Right ventricle myocardium inferior (tissue), 1 donor: ENCODE measurements around the gene CADM1. TPM values are rescaled to one million over a fixed set of nuclear protein-coding genes. Genes with fewer than 3 reads are reported as not detected.

Experiments used
- ATAC-seq: fragments of 200-7000 bp; cut with Tn5 transposase; one replicate; pipeline ENCODE4 v1.9.1; 2020; ENCODE audit warnings: mild to moderate bottlenecking, moderate library complexity
- DNase-seq: peaks from one replicate; pipeline ENCODE4 v3.0.0; 2021; ENCODE audit errors: missing footprints
- intact Hi-C: fragments of 100-400 bp; cut with DNase I; formaldehyde crosslinking; loops from one replicate; pipeline ENCODE4 v1.11.0; 2022
- total RNA-seq: library from RNA; stranded (reverse); fragmentation: NEBNext Ultra II Directional; extraction: Animal tissue kit (Norgen Biotek cat#: 25700); gene quantifications from one replicate; pipeline ENCODE4 v1.2.1, GENCODE V29; 2021
- donor health status: DM: no; HTN: yes; CAD: no; lungs with severe emphysema.

CADM1 gene
- total RNA-seq, 1 donor from 2014 or later, result 42.4 TPM

DNA sequence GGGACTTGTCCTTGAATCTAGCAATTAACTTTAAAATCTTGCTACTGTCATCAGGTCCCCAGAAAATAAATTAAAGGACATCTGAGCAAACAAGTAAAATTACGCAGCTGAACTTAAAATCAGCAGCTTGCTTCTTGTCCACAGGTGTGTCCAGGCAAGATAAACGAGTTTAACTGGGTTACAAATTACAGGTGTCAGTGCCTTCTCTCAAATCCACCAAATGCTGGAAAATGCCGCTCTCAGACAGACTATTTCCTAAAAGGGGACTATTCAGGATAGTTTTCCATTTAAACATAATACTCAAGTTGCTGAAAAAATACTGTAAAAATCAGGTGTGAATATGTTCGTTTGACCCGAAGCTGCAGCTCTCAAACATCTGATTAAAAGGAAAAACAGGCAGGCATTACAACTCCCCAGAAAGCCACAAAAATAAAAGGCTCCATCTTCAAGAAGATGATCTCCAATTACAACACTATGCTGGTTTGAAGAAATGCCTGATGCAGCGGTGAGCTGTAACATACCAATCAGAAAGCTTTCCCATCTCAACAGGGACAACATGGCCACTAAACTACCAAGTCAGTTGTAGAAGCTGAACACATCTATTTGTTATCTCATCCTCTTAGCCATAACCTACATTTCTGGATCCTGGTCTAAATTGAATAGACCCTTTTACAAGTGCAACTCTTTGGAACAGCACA is 82.1 kb downstream of the CADM1 start:
- DNase-seq, result no peak

DNA sequence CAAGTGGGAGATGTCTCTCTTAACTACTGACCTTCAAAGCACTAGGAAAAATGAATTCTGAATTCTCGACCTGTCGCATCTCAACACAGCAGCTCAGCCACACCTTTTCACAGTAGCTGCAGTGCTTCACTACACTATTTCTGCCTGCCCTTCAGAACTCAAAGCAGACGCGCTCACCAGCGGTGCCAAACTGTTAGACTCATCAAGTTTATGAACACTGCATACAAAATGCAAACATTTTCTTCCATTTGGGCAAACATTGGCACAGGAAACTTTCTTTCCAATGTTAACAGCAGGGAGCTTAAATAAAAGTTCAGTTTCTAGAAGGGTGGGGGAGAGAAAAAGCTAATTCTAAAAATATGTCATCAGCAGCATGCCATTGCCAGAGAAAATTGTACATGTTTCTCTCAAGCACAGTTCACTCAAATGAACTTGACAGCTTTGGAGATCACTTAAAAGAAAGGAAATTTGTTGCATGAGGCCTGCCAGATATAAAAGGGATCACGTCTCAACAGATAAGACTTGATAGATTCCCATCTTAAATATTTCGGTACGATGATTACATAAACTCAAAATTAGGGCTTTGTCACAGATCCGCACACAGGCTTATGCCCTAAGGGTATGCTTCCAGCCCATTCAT is 82.7 kb downstream of the CADM1 start:
- intact Hi-C loops, result no loop called here
- ATAC-seq, result peak; percentile 74
- DNase-seq, result no peak

More for the DNA sequence above, 82.1 kb downstream of the CADM1 start:
- no peak for ATAC-seq
- intact Hi-C loops, result no loop called here

DNA sequence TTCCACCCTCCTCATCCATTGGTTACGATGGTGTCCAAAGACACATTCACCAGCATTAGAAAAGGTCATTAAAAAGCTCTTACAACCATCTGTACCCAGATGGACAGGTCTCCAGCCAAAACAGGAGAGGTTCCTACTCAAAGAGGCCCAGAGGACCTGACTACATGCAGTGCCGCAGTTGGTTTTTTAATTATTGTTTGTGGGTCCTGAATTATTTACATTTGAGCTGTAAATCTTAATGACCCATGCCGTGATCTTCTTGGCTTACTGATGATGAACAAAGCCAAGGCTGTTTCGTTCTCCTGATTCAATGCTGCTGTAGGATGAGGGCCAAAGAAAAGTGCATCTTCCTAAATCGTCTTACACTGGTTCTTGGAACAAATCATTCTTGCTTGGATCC is 83.7 kb downstream of the CADM1 start:
- intact Hi-C loops, result no loop called here

DNA sequence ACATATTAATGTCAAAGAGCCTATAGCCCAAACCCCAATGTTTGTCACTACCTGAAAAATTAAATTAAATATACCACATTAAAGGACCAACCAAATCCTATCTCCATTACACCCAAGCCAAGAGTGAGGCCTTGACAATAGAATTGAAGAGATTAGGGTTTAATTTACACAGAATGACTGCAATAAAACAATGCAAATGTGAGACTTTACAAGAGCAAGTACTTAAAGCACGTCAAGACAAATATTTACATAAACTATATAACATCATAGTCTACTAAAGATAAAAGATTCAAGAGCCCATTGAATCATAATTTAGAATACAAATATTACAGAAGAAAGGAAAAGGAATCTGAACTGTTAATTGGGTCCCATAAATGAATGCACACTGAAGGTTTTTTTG is 85.6 kb downstream of the CADM1 start:
- intact Hi-C loops, result loop anchor here (5.0 kb wide), 1 partner anchor 71 kb away; no protein-coding TSS in a partner anchor
- ATAC-seq, result no peak
- DNase-seq, result no peak

More for the DNA sequence above, 83.7 kb downstream of the CADM1 start:
- ATAC-seq, result no peak
- DNase-seq, result no peak

DNA sequence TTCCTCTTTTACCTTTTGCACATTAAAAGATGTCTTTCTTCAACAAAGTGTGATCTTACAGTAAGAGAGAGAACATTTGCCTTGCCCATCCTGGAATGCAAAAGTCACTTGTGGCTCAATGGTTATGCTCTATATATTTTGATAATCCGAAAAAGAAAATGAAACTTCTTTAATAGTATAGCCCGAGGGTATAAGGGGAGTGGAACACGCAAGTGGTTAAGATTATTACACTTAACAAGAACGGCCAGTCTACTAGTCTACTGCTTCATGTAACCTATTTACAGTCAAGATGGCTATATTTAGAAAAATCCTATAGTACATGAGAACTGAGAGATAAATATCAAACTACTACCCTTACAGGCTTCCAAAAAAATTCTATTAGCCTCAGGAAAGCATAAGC is 86.1 kb downstream of the CADM1 start:
- intact Hi-C loops, result loop anchor here (5.0 kb wide), 1 partner anchor 71 kb away; no protein-coding TSS in a partner anchor
- no peak for ATAC-seq

DNA sequence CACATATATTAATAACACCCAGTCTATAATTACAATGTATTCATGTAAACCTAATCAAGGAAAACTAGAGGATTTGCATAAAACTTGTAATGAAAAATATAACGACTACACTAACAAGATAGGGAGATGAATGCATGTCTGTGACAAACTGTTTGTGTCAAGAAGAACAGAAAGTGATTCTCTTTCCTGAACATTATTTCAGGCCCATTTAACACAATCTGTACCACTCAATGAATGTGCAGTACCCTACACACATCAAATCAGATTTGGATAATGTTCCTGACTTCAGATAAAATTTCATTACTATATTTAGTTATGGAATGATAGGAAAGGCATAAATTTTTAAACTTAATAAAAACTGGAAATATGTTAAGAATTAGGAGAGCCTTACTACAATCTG is 93.1 kb downstream of the CADM1 start:
- intact Hi-C loops, result no loop called here
- ATAC-seq, result no peak

More for the DNA sequence above, 86.1 kb downstream of the CADM1 start:
- no peak for DNase-seq

DNA sequence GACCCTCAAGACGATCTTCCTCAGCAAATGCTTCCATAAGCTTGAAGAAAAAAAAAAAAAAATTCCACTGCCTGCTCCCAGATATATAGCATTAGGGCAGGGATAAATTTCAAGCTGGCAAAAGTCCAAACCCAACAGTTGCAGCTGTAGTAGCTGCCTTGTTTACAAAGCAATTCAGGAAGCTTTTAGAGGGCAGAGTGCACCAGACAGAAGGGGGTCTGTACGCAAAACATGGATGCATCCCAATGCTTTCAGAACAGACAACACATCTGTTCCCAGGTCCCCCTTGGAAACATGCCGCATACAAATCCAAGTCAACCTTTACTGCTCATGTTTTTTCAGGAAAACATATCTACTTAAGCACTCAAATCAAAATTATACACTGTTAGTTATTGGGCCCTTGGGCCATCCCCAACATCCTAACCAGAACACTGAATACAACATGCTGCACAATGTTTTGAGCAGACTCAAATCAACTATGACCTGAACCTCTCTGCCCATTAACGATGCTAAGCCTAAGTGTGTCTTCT is 94.5 kb downstream of the CADM1 start:
- ATAC-seq, result no peak
- intact Hi-C loops, result no loop called here

More for the DNA sequence above, 93.1 kb downstream of the CADM1 start:
- DNase-seq, result no peak

DNA sequence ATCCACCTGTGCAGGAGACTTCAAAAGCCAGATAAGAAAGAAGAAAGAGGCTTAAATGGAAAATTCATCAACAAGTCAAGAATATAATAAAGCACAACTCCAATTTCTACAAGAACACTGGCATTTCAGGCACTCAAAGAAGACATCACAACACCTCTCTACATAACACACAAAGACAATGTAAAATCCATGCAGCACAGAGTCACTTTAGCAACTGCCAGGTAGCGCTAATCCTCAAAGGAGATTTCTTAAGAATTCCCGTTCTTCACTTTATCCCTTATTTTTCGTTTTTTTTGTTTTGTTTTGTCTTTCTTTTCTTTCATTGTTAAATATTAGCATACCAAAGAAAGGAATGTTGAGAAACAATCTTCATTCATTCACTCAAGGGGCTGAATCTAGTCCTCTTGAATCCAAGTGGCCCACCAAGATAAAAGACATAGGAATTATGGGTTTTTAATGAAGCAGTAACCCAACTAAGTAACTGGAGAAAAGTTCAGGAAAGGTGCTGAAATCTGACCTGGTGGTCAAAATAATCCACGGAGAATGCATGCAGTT is 95.0 kb downstream of the CADM1 start:
- intact Hi-C loops, result no loop called here
- ATAC-seq (no peak), DNase-seq (no peak)

More for the DNA sequence above, 94.5 kb downstream of the CADM1 start:
- DNase-seq, result no peak

DNA sequence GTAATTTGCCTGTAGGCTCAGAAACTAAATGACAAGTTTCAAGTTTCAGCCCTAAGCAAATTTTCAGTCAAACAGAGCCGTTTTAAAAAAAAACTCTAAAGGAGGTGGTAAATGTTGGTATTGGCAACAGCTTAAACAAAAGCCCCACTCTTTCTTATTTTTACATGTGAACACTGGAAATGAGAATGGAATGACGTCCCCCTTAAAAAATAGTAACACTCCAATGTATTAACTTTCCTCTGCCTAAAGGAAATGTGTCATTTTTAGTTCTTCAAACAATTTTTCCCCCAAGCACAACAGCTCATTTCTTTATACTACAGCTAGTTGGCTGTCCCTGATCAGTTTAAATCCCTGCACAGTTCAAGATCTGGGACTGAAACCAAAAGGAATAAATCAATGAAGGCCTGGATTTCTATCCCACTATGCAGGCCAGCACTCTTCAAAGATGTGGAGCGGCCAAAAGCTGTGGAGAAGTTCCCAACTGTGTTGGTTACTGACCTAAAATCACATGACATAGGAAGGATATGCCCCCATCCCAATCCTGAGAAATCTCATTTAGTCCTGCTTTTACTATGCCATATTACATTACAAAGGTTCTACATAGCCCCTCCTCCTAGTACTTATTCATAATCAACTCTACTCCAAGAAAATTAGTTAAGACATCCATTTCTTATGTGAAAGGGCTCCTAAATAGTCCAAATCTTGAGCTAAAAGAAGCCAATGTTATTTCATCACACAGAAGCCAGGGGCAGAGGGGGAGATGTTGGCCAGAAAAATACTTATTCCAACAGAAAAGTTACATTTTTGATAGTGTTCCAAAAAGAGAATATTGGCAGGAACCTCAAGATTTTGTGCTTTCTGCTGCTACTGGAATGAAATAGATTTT is 95.9 kb downstream of the CADM1 start:
- peak; percentile 85 for ATAC-seq
- intact Hi-C loops, result no loop called here
- no peak for DNase-seq

DNA sequence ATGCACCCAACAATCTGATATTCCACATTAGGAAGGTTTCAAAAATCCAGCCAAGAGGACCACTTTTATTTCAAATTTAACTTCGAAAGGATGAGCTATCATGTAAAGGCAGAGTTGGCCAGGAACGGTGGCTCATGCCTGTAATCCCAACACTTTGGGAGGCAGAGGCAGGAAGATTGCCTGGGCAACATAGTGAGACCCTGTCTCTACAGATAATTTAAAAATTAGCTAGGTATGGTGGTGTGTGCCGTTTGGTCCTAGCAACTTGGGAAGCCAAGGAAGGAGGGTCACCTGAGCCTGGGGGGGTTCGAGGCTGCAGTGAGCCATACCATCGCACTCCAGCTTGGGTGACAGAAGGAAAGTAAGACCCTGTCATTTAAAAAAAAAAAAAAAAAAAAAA is 96.7 kb downstream of the CADM1 start:
- DNase-seq (peak; percentile 33), ATAC-seq (no peak)
- intact Hi-C loops, result no loop called here

DNA sequence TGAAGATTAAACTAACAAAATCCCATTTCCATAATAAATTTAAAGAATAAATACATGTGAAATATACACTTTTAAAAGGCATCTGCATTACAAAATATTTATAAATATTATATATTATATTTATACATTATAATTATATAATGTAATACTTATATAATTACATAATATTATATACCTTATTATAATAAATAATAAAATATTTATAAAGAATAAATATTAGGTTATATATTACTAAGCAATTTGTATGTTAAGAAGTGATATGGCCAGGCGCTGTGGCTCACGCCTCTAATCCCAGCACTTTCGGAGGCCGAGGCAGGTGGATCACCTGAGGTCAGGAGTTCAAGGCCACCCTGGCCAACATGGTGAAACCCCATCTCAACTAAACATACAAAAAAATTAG is 97.8 kb downstream of the CADM1 start:
- DNase-seq (no peak), ATAC-seq (no peak)
- intact Hi-C loops, result no loop called here

DNA sequence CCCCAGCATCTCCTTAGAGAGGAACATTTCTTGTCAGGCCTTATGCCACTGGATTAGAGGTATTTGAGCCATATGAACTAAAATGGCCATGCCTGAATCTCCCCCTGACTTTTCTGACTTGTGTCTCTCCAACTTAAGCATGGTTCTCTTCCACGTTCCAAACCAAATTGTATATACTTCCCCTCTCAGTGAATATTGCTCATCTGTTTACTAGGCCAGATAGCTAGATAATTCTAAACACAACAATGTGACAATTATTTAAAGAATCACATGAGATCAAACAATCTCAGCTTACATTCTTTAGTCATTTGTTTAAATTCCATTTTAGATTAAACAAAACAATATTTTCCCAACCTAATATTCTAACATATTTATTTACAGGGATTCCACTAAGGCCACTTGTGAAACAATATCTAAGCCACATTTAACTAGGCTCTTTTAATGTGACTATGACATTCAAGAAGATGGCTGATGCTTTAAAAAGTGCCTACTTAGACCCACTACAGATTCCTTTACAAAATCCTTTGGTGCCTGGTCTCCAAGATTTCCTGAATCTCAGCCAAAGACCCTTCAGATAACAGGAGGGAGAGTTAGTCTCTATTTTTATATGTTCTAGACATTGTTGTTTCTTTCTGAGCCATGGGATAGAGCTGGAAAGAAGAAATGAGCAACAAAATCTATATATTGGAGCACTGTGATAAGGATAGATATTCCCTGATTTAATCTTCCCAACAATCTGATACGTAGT is 105.7 kb downstream of the CADM1 start:
- intact Hi-C loops, result no loop called here
- ATAC-seq (no peak), DNase-seq (no peak)

DNA sequence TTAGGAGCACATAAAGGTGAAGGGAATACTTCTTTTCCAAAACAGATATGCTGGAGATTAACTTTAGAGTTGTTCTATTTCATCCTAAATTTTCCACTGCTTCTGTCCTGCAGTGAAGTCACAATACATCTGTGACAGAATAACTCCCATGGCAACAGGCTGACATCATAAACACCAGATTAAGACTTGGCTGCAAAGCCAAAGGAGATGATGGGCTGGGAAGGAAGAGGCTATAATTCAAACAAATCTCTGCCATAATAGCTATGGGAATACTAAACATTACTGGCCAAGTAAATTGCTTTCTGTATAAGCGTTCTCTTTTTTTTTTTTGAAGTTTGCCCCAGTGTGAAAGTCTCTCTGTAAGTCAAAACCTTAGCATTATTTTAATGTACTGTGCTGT is 107.7 kb downstream of the CADM1 start:
- intact Hi-C loops, result no loop called here
- DNase-seq (no peak), ATAC-seq (no peak)

DNA sequence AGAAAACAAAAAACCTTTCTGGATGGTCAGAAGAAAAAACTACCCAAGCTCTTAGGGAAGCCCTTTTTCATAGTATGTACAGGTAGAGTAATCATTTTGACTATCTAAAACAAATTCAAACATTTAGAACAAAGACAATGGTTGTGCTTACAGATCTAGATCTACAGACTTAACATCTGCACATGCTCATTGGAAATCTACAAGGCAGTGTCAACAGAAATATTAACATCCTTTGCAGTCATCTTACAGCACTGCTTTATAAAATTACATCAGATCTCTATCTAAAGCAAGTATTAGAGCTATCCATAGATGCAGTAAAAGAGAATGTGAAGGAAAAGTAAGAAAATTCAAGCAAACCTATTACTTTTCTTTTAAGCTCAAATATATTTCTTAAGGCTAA is 110.3 kb downstream of the CADM1 start:
- intact Hi-C loops, result no loop called here
- no peak for ATAC-seq
- DNase-seq, result no peak

DNA sequence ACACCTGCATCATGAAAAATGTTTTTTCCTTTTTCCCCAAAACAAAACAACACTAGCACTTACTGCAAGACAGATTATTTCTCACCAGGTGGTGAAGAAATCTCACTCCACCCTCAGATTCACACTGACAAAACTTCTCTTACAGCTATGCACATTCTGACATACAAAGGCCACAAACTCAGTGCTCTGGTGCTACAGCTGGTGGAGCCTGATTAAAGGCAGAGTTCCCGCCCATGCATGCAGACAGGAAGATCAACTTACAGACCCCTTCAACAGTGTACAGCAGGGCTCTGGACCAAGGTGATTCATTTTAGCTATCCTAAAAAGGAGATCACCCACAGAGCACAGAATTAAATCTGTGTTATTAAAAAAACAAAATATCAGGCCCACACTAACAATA is 112.6 kb downstream of the CADM1 start:
- intact Hi-C loops, result no loop called here
- ATAC-seq, result no peak
- DNase-seq, result no peak

DNA sequence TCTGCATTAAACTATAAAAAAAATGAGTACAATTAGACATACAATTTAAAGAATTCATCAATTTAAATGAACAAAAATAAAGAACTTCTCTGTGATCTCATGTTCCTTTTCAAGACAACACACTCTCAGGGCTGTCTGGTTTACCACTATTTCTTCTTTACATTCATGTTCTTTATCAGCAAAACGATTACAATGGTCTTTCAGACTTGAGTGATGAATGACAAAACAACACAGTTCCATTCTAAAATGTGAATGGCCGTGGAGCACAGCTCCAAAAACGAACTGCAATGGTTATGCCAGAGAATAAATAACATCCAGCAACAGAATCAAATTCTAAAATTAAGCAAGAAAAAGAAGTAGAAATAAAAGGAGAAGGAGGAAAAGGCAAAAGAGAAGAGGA is 113.1 kb downstream of the CADM1 start:
- intact Hi-C loops, result no loop called here
- DNase-seq, result no peak
- no peak for ATAC-seq

DNA sequence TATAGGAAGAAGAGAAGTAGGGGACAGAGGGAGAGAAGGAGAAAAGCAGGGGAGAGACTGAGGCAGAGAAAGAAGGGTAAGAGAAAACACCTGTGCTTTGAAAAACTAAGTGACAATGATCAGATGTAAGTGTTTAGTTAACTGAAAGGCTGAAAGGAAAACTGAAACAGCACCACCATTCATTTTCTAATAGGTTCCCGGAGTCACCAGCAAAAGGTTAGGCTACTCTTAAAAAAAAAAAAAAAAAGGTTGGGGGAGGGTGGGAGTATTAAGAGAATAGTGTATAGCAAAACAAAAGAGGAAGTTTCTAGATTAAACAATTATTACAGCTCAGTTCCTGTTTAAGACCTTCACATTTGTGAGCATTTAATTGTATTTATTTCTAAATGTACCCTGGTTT is 113.8 kb downstream of the CADM1 start:
- intact Hi-C loops, result no loop called here
- DNase-seq (no peak), ATAC-seq (no peak)

DNA sequence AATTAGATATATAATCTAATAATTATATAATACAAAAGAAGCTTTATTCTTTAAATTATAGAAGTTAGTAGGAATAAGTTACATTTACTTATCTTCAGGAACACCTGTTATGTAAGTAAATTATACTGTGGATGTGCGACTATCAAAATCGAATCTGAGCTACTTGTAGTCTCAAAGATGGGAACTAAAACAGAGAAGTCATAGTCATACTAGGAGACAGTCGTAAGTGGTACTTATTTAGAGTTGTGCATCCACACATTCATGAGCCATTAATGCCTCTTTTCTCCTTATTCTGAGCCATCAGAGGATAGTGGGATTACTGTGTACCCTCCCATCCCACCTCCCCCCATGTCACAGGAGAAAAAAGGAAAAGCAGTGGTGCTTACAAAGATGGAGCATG is 114.4 kb downstream of the CADM1 start:
- intact Hi-C loops, result no loop called here
- no peak for DNase-seq
- ATAC-seq, result no peak
